ENCODE results near the gene DIMT1.

DIMT1 gene

GRCh38 chr5:62369039-62369438 lies 34.7 kb downstream of the DIMT1 start:
- no peak for DNase-seq

- DNase-seq: no peak
Observed at GRCh38 chr5:62362701-62363100, 41.0 kb downstream of the DIMT1 start.

DNA sequence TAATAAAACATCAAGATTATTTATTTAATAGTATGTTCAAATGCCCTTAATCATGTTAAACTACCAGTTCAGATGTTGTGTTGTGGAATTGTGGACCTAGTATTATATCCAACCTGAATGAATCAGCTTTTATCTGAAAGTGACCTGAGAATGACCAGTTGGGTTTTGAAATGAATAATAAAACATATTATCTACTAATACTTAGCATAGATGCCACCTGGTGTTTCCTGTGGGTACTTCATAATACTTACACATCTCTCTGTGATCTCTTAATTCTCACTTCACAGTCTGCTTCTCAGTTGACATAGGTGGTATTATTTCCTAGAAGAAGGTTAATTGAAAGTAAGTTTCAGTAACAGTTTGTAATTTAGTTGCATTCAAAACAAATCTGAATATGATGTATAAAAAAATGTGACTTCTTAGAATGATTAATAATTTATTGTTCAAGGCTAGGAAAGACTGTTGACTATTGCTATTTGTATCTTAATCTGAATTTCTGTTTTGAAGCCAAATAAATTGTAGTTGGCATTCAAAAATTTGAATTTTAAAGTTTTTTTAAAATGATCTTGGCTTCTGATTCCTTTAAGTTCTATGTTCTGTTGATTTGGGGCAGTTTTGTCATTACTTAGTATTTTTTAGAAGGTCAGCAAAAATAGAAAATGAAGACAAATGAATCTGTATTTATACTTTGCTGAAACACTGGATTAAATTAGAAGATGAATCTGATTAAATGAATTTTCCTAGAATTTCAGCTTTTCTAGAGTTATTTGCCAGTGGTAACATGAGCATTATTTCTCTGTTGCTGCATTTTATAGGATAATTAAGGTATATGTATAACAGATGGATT lies 49.5 kb downstream of the DIMT1 start:
- DNase-seq: peak; percentile 64

DNA sequence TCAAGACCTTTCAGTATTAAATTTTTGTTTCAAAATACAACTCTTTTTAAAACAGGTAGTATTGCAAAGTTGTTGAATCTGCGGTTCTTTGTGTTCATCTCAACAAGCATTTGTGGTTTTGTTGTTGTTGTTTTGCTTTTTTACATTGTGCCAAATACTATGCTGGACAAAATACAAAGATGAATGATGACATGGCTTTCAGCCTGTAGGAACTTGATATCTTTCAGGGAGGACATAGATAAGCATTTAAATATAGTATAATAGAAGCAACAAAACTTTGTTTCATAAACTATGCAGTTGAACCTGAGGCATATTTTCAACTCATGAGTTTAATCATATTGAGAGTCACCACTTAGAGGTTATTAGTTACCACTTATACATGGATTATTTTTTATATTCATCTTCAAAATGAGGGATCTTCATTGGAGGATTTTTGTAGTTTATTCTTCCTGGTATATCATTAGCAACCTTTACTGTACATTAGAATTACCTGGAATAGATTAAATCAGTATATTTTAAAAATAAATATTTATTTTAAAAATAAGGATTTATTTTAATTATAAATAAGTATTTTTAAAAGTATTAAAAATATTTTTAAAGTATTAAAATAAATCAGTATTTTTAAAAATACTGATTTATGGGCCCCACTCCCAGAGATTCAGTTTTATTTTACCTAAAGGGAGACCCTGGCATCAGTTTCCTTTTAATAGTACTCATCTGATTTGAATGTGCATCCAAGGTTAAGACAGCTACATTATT lies 54.8 kb downstream of the DIMT1 start:
- DNase-seq: no peak

GRCh38 chr5:62347928-62348327 lies 55.8 kb downstream of the DIMT1 start:
- no peak for DNase-seq

DNA sequence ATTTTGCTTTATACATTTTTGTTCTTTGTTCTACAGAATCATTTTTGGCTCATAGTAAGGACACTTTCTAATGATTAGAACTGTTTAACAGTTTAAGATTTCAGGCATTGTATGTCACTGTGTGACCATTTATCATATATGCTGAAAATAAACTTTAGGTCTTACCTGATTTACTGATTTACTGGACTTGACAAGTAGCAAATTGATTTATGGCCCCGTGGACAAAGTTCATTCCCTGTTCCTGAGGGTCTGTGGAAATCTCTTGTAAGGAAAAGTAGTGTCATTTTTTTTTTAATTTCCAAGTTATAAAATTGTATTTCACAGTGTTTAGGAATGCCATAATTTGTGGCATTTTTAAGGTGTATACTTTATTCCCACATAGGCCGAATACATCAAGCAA lies 57.0 kb downstream of the DIMT1 start:
- no peak for DNase-seq

GRCh38 chr5:62343428-62343827 lies 60.3 kb downstream of the DIMT1 start:
- no peak for DNase-seq

GRCh38 chr5:62342476-62342837 lies 61.2 kb downstream of the DIMT1 start:
- no peak for DNase-seq

- DNase-seq: peak; percentile 33
Observed at GRCh38 chr5:62341783-62342475, 61.8 kb downstream of the DIMT1 start.

- no peak for DNase-seq
Observed at GRCh38 chr5:62340979-62341378, 62.7 kb downstream of the DIMT1 start.

DNA sequence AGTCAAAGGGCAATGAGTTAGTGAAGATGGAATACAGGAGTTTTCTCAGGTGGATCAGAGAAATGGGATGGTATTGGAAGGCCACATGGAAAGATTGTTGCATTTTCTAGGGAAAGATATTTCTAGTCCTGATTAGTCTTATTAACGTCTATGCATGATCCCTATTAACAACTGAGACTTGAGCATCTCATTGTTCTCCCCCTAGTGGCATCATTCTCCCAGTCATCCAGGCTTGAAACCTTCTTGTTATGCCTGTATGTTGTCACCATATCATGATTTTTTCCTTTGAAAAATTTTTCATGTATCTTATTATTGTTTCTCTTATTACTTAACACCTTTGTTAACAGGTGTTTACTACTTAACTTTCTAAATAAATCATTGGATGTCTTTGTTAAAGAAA lies 63.3 kb downstream of the DIMT1 start:
- DNase-seq: no peak

All from CD4-positive, alpha-beta T cell treated with Interleukin-4 for 4 hours (primary cell).